H1 (cell line): ENCODE results near the gene GRID2. TPM values are rescaled to one million over a fixed set of nuclear protein-coding genes. Genes with fewer than 3 reads are reported as not detected.

ENCODE experiments used
- CBX8 ChIP-seq: fragments of 300-800, 300-1000 bp; sonication (generic); IDR thresholded peaks from 2 replicates; pipeline ENCODE4 v1.7.1; 2016; ENCODE audit warnings: low read depth, low read length, borderline replicate concordance
- NANOG ChIP-seq: IDR thresholded peaks from 2 replicates; pipeline ENCODE4 v1.6.1; 2011; ENCODE audit warnings: low read length, low read depth, mild to moderate bottlenecking, inconsistent platforms; ENCODE audit not compliant: insufficient read depth, poor library complexity, severe bottlenecking
- POLR2A ChIP-seq, 2 experiments: IDR thresholded peaks; 1 replicate in 1 of 2; 2 replicates in 1 of 2; pipeline ENCODE4 v1.6.1; 2011; ENCODE audit warnings: low read depth in 2 of 2, low read length in 2 of 2, mild to moderate bottlenecking in 2 of 2; ENCODE audit errors: control extremely low read depth in 1 of 2
- POU5F1 ChIP-seq: IDR thresholded peaks from 2 replicates; pipeline ENCODE4 v1.6.1; 2011; ENCODE audit warnings: low read depth, mild to moderate bottlenecking, low read length, moderate library complexity
- SAP30 ChIP-seq: fragments of 300-600 bp; sonication (generic); IDR thresholded peaks from 2 replicates; pipeline ENCODE4 v1.7.1; 2012; ENCODE audit warnings: low read length, moderate library complexity, mild to moderate bottlenecking, inconsistent platforms; ENCODE audit not compliant: insufficient read depth, insufficient replicate concordance
- TBP ChIP-seq: IDR thresholded peaks from 2 replicates; pipeline ENCODE4 v1.6.1; 2011; ENCODE audit warnings: low read depth, low read length, improper control_type of control experiment
- polyA plus RNA-seq, 7 experiments: library from polyadenylated mRNA; depleted of rRNA in 3 of 7; stranded (reverse) in 5 of 7; unstranded in 2 of 7; fragments of >200 nt in 5 of 7; fragments of 200-250 nt in 2 of 7; gene quantifications; 1 replicate in 5 of 7; 2 replicates in 1 of 7; 4 replicates in 1 of 7; pipeline versions ENCODE4 v1.2.1 to v1.2.3, GENCODE V29; 2011 to 2013; ENCODE audit warnings: missing spikeins in 2 of 7, mixed read lengths in 2 of 7
- total RNA-seq: library from RNA; stranded (reverse); fragmentation: NEBNext Ultra II Directional; extraction: Animal tissue kit (Norgen Biotek cat#: 25700); gene quantifications from 2 replicates; pipeline ENCODE4 v1.2.1, GENCODE V29; 2021

The GRID2 gene
- total and polyA plus RNA-seq, 2 of the 8 experiments (the other 6 are each of a cell fraction or from before 2014, with no cell fraction given) = 31.1 to 81.9 TPM

GRCh38 chr4:93478805-93479204, 1175.0 kb downstream of the GRID2 start (continued):
- no peak for TF ChIP-seq SAP30
- TF ChIP-seq POLR2A (IDR thresholded peaks at IDR 0.05; ENCODE audit: control extremely low read depth in 1 of 2, low read depth in 2 of 2, low read length in 2 of 2) = no peak
- TF ChIP-seq NANOG = no peak
- no peak for TF ChIP-seq CBX8
- TF ChIP-seq TBP = no peak
- TF ChIP-seq POU5F1 = no peak
- TF ChIP-seq, all 59 proteins: peak for 0
